Activated CD8-positive, alpha-beta memory T cell treated with anti-CD3 and anti-CD28 coated beads, Interleukin-2, amount 50 U/mL, for 24 hours (primary cell): ENCODE results near the gene CANT1.
"Not testable (repeated sequence)": the region's sequence is repeated elsewhere in the genome, so short reads cannot be mapped to it uniquely, and the experiment has no call there.

Experiments used
- DNase-seq: peaks from one replicate; pipeline ENCODE4 v3.0.0-alpha.2; 2020; ENCODE audit errors: extremely low read depth

CANT1 gene

GRCh38 chr17:79043191-79043930 is 33.8 kb upstream of the CANT1 start:
- DNase-seq, result no peak

GRCh38 chr17:79042421-79043190 is 33.0 kb upstream of the CANT1 start:
- DNase-seq, result peak; percentile 33

- no peak for DNase-seq
These were observed 32.3 kb upstream of the CANT1 start for GRCh38 chr17:79041723-79042420.

DNA sequence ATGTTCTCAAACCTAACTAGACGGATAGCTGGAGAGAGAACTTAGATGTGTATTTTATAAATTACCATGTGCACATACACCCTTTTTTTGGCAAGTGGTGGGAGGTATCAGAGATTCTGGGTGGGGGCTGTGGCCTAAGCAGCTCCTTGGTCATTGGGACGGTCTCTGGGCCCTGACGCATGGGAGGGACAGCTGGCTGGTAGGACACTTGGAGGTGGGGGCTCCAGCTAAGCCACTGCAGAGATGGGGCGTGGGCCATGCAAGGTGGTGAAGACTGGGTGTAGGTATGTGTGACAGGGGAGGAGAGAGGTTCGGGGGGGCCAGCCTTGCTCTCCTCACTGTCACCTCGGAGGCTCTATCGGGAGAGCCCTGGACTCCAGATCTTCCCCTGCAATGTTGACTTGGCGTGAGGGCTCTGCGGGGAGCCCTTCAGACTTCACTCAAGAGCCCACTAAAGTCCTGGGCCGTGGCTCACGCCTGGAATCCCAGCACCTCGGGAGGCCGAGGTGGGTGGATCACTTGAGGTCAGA is 31.5 kb upstream of the CANT1 start:
- no peak for DNase-seq

DNA sequence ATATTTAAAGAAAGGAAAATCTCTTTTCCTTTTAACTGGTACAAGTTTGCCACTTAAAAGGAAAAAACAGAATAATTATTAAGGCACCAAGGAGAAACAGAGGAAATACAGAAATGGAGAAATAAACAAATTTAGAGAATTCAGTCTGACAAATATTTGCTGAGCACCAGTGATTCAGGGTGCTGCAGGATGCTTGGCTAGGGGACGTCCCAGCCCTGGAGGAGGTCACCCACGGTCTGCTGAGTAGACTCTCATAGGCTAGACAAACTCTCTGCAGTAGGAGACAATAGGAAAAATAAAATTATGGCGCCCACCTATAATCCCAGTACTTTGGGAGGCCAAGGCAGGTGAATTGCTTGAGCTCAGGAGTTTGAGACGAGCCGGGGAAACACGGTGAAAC is 30.3 kb upstream of the CANT1 start:
- no peak for DNase-seq

DNA sequence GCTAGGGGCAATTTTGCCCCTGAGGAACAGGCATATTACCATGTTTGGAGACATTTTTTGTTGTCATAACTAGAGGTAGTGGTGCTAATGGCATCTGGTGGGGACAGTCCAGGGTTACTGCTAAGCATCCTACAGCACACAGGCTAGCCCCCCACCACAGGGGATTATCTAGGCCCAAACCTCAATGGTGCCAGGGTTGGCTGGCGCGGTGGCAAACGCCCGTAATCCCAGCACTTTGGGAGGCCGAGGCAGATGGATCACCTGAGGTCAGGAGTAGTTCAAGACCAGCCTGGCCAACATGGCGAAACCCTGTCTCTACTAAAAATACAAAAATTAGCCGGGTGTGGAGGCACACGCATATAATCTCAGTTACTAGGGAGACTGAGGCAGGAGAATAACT is 29.6 kb upstream of the CANT1 start:
- DNase-seq, result no peak

DNA sequence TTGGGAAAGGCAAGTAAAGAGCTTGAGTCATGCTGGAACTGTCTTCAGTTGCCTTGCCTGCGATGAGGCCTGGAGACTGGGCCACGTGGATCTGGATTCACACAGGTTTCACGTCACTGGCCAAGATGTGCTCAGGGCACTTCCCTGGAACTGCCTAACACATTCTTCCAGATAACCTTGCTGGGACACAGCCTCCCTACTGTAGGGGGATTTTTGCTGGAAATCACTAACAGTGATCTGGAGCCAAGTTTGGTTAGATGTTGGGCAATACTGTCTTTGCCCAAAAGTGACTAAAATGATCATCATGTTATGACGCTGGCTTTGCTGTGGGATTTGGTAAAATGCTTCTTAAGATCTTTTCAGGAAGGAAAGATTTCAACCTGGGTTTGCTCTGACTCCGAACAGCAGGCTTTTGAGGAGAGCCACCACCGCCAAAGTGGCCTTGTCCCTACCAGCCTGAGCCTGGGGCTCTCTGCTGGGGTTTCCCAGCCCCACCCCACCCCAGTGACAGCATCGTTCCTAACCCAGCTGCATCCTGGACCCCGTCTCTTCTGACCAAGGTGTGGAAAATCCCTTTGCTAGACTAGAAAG is 29.1 kb upstream of the CANT1 start:
- no peak for DNase-seq

DNA sequence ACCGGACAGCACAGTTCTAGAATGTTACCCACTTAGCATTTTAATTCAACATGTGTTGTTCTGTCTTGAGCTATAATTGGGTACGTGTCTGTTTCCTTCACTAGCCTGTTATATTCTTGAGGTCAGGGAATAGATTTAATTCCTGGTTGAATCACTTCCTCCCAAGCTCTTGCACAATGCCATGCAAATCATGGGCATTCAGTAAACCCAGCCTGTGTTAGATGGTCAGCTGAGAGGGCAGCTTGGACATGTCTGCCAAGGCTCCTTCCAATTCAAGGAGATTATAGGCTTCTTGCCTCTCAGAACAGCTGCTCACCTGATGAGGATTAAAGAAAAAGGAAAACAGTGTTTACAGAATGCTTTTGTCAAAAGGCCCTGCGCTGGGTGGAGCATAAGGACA is 27.0 kb upstream of the CANT1 start:
- no peak for DNase-seq

- no peak for DNase-seq
These were observed 26.6 kb upstream of the CANT1 start for GRCh38 chr17:79036181-79036580.

DNA sequence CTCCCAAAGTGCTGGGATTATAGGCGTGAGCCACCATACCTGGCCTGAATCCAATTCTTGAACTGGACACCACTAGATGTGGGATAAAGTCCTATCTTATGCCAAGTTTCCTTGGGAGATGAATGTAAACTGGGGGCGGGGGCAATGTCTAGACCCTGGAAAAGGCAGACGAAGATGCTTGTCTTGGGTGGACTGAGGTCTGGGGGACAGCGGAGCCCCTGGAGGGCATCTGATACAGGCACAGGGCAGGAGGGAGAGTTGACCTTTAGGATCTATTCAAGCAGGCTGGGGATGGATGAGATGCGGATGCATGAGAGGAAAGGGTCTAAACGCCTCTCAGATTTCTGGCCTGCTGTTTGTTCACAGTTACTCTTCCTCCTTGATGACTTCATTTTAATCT is 26.1 kb upstream of the CANT1 start:
- DNase-seq, result no peak

DNA sequence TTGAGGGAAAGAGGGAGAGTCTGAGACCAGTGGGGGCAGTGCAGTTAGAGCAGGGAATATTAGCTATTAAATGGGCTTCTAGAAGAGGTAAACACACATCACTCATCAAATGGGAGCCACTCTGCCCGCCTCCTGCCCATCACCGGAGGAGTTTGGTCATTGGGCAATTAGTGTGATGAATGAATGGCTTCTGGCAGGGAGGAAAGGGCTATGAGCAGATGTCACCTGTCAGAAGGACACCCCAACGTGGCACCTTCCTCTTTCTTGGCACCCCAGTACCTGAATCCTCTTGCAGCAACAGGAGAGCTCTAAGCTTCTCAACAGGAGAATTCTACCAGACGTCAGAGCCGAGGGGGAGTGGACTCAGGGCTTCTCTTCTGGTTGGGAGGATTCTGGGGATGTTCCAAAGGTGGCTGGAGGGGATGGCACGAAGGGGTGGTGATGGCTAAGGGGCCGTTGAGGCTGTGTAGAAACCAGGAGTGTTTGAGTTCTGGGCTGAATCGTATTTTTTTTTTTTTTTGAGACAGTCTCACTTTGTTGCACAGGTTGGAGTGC is 25.4 kb upstream of the CANT1 start:
- no peak for DNase-seq

GRCh38 chr17:79033741-79034501 is 24.4 kb upstream of the CANT1 start:
- no peak for DNase-seq

- DNase-seq, result no peak
These were observed 23.6 kb upstream of the CANT1 start for GRCh38 chr17:79033046-79033616.

DNA sequence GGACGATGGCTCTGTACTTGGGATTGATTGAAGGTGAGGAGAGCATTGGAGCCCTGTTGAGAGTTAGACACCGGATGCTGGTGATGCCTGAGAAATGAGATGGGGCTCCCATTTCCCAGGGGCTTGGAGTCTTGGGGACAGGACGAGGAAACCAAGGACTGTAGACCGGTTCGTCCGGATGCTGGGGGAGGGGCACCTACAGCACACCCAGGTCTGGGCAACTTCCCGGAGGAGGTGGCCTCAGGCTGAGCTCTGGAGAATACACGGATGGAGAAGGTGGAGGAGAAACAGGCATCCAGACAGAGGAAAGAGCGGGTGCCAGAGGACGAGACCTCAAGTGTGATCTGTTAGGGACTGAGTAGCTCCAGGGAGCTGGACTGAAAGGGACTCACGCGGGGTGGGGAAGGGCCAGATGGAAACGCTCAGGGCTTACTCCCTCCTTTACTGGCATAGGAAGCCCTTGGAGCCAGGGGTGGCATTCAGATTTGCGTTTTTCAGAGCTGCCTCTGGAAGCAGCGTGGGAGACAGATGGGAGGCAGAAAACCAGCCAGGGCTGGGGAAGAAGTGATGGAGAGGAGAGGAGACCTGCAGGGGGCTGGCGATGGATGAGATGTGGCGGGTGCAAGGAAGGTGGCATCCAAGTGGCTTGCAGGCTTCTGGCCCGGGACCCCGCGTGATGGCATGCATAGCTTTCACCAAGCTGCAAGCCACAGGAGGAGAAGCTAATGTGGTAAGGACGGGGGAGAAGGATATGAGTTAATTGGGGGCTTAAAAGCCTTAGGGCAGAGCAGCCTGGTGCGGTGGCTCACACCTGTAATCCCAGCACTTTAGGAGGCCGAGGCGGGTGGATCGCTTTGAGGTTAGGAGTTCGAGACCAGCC is 22.7 kb upstream of the CANT1 start:
- DNase-seq, result no peak

- DNase-seq, result not testable (repeated sequence)
These were observed 21.1 kb upstream of the CANT1 start for GRCh38 chr17:79030636-79031035.

DNA sequence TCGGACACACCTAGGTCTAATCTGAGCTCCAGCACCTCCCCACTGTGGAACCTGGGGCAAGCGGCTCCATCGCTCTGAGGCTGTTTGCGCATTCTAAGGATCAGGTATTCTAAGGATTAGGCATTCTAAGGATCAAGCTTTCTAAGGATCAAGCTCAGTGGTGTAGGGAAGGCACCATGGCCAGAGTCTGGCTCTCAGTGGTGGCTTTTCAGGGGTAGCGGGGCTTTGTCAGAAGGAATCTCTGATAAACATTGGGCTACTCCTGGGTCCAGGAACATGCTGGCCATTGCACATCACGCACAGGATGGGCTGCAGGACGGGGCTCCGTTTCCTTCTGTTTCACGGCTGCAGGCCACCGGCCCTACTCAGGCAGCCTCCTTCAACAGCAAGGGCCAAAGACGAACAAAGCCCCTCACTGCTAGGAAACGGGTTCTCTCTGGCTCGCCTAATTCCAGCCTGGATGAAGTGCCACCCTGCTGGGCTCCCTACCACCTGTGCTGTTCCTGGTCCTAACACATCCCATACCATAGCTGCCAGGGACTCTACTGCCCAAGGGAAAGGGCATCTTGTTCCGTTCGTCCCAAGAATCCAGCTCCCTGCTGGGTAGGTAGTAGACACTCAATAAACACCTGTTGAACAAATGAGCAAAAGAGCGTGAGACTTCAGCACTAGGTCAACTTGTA is 19.9 kb upstream of the CANT1 start:
- DNase-seq, result no peak

DNA sequence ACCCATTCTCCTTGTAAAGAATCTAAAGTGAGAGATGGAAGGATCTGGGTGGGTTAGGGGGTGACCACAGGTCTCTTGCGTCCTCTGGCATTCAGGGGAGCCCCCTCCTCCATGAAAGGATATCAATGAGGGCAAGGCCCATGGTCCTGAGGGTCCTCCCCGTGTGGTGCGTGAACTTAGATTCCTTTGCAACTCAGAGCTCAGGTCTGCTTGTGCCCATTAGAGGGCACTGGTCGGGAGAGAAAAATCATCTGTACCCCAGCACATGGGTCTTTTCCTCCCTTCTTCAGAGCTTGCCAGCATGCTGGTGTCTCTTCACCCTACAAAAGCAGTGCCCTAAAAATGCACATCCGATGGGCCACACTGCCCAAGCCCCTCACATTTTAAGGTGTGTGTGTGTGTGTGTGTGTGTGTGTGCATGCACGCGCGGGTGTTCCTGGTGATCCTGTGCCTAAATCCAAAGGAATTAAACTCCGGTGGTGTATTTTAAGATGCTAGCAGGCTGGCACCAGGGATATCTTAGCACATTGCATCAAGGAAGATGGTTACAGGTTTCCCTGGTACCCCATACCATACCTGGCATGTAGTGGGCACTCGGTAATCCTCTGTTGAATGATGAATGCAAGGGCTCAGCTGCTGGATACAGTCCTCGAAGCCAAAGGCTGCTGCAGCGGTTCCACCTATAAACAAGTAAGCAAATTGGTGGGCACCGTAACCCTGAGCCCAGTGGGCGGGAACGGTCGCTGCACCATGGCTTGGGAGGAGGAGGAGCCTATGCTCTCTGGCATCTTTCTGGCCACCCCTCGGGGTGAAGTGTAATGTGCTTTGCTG is 19.1 kb upstream of the CANT1 start:
- DNase-seq, result no peak

GRCh38 chr17:79027925-79028491 is 18.4 kb upstream of the CANT1 start:
- no peak for DNase-seq
